Neuronal stem cell (in vitro differentiated cells): ENCODE data around the gene C17orf113.

Source experiments
- DNase-seq: peaks from one replicate; pipeline ENCODE4 v3.0.0-alpha.2; 2013; ENCODE audit warnings: low spot score
- H2AFZ ChIP-seq: one replicate; pipeline ENCODE4 v1.6.1; 2013; ENCODE audit warnings: mild to moderate bottlenecking, low read length, inconsistent platforms
- H2AK5ac ChIP-seq: 2 replicates; pipeline ENCODE4 v1.6.1; 2013; ENCODE audit warnings: low read depth, mild to moderate bottlenecking, inconsistent platforms, low read length, moderate library complexity, mixed read lengths
- H2BK120ac ChIP-seq: 2 replicates; pipeline ENCODE4 v1.6.1; 2013; ENCODE audit warnings: low read depth, mild to moderate bottlenecking, inconsistent platforms, low read length, moderate library complexity, mixed read lengths
- H2BK12ac ChIP-seq: one replicate; pipeline ENCODE4 v1.6.1; 2013; ENCODE audit warnings: low read length, inconsistent platforms
- H2BK15ac ChIP-seq: 2 replicates; pipeline ENCODE4 v1.6.1; 2013; ENCODE audit warnings: mild to moderate bottlenecking, low read length, inconsistent platforms, mixed read lengths
- H2BK5ac ChIP-seq: one replicate; pipeline ENCODE4 v1.6.1; 2013; ENCODE audit warnings: inconsistent platforms, mild to moderate bottlenecking, low read length, moderate library complexity
- H3K14ac ChIP-seq: one replicate; pipeline ENCODE4 v1.6.1; 2013; ENCODE audit warnings: low read length, inconsistent platforms
- H3K18ac ChIP-seq: 2 replicates; pipeline ENCODE4 v1.6.1; 2013; ENCODE audit warnings: low read length, inconsistent platforms
- H3K23ac ChIP-seq: 2 replicates; pipeline ENCODE4 v1.6.1; 2013; ENCODE audit warnings: low read depth, mild to moderate bottlenecking, mixed read lengths, low read length, inconsistent platforms; ENCODE audit not compliant: poor library complexity
- H3K27ac ChIP-seq: replicated peaks from 3 replicates; pipeline ENCODE4 v1.5.1; 2013; ENCODE audit warnings: low read length, inconsistent platforms
- H3K27me3 ChIP-seq, 3 experiments: 2 replicates each; pipeline ENCODE4 v1.6.1; 2013; ENCODE audit warnings: low read length in 3 of 3, mild to moderate bottlenecking in 2 of 3, inconsistent platforms in 1 of 3, low read depth in 1 of 3, mixed read lengths in 1 of 3, moderate library complexity in 1 of 3; ENCODE audit not compliant: control insufficient read depth in 3 of 3, insufficient read depth in 3 of 3
- H3K36me3 ChIP-seq, 2 donors: replicated peaks in 1 of 2; 2 replicates each; pipeline ENCODE4 v1.6.1; 2013; ENCODE audit warnings: low read length in 2 of 2; ENCODE audit not compliant: control insufficient read depth in 2 of 2, insufficient read depth in 2 of 2
- H3K4ac ChIP-seq: 2 replicates; pipeline ENCODE4 v1.6.1; 2013; ENCODE audit warnings: inconsistent platforms, mild to moderate bottlenecking, low read length, moderate library complexity
- H3K4me1 ChIP-seq, 2 donors: 1 replicate in 1 of 2; 2 replicates in 1 of 2; pipeline ENCODE4 v1.6.1; 2013; ENCODE audit warnings: low read length in 2 of 2, low read depth in 1 of 2; ENCODE audit not compliant: control insufficient read depth in 2 of 2, insufficient read depth in 1 of 2
- H3K4me2 ChIP-seq: one replicate; pipeline ENCODE4 v1.6.1; 2013; ENCODE audit warnings: mild to moderate bottlenecking, low read length, inconsistent platforms; ENCODE audit not compliant: insufficient read depth, poor library complexity, severe bottlenecking
- H3K4me3 ChIP-seq, 2 donors: 2 replicates each; pipeline ENCODE4 v1.5.1; 2013; ENCODE audit warnings: low read length in 2 of 2, mild to moderate bottlenecking in 2 of 2, inconsistent platforms in 1 of 2, moderate library complexity in 1 of 2
- H3K79me1 ChIP-seq: one replicate; pipeline ENCODE4 v1.6.1; 2013; ENCODE audit warnings: low read depth, mild to moderate bottlenecking, inconsistent platforms, low read length, moderate library complexity
- H3K9ac ChIP-seq: one replicate; pipeline ENCODE4 v1.6.1; 2013; ENCODE audit warnings: mild to moderate bottlenecking, low read depth, low read length, inconsistent platforms; ENCODE audit not compliant: poor library complexity
- H3K9me3 ChIP-seq, 2 donors: replicated peaks in 1 of 2; 2 replicates each; pipeline versions ENCODE3 to v1.6.1; 2013; ENCODE audit warnings: low read length in 2 of 2, mild to moderate bottlenecking in 2 of 2, inconsistent platforms in 1 of 2, low read depth in 1 of 2, mixed read lengths in 1 of 2, moderate library complexity in 1 of 2; ENCODE audit not compliant: control insufficient read depth in 2 of 2, insufficient read depth in 1 of 2
- H4K8ac ChIP-seq: one replicate; pipeline ENCODE4 v1.6.1; 2013; ENCODE audit warnings: low read depth, mild to moderate bottlenecking, inconsistent platforms, low read length, moderate library complexity
- H4K91ac ChIP-seq: one replicate; pipeline ENCODE4 v1.6.1; 2013; ENCODE audit warnings: low read length, low read depth, mild to moderate bottlenecking, inconsistent platforms; ENCODE audit not compliant: poor library complexity
- WGBS, 2 donors: extraction: QIAGEN DNeasy Blood & Tissue Kit; methylation state at CpG; one replicate each; pipeline ENCODE4 v1.1.7; 2013; ENCODE audit warnings: missing lambda C conversion rate in 2 of 2, mixed read lengths in 1 of 2; ENCODE audit not compliant: insufficient read length in 2 of 2, insufficient replicate concordance in 1 of 2; ENCODE audit errors: extremely low coverage in 2 of 2; 5-methylcytosine and 5-hydroxymethylcytosine counted together

The C17orf113 gene

GRCh38 chr17:42096360-42097111 is 46.1 kb upstream of the C17orf113 start:
- H3K4me3 ChIP-seq: no peak overlapping the region
- no peak overlapping the region for H4K8ac ChIP-seq
- no peak overlapping the region for H3K23ac ChIP-seq
- H3K9me3 ChIP-seq: no peaks in the 10 kb centered on the region
- no peak for DNase-seq
- H2BK15ac ChIP-seq: peak overlapping the region; percentile 40
- H2AK5ac ChIP-seq: peak overlapping the region; percentile 16
- peak overlapping the region; percentile 46 for H3K18ac ChIP-seq
- H2BK12ac ChIP-seq: peak overlapping the region; percentile 0
- no peaks in the 10 kb centered on the region for H3K79me1 ChIP-seq
- no peaks in the 10 kb centered on the region for H3K36me3 ChIP-seq
- peaks cover 5 to 61% (median 19%) of the 10 kb centered on the region in 3 experiments for H3K27me3 ChIP-seq
- no peak overlapping the region for H3K4ac ChIP-seq
- no peak overlapping the region for H3K4me2 ChIP-seq
- WGBS, 2 donors: no CpG with 5 or more reads among the region's 8 CpGs
- H3K14ac ChIP-seq: no peak overlapping the region
- peaks cover 6 to 13% of the 10 kb centered on the region in 2 donors for H3K4me1 ChIP-seq
- no peak overlapping the region for H3K9ac ChIP-seq
- H2BK120ac ChIP-seq: no peak overlapping the region
- no peak overlapping the region for H2BK5ac ChIP-seq
- H2AFZ ChIP-seq: no peak overlapping the region
- H4K91ac ChIP-seq: no peak overlapping the region
- H3K27ac ChIP-seq: no peak overlapping the region

- no peak overlapping the region for H4K8ac ChIP-seq
- H2AFZ ChIP-seq: no peak overlapping the region
- no peak overlapping the region for H2BK5ac ChIP-seq
- WGBS, 2 donors: no CpG with 5 or more reads among the region's 12 CpGs
- H3K4me1 ChIP-seq: peaks cover 6 to 13% of the 10 kb centered on the region in 2 donors
- no peaks in the 10 kb centered on the region for H3K79me1 ChIP-seq
- no peak overlapping the region for H4K91ac ChIP-seq
- DNase-seq: no peak
- H3K27ac ChIP-seq: no peak overlapping the region
- H3K36me3 ChIP-seq: no peaks in the 10 kb centered on the region
- no peak overlapping the region for H3K23ac ChIP-seq
- no peak overlapping the region for H3K4me2 ChIP-seq
- no peak overlapping the region for H2BK15ac ChIP-seq
- H3K18ac ChIP-seq: peak overlapping the region; percentile 48
- no peak overlapping the region for H3K4me3 ChIP-seq
- no peak overlapping the region for H3K4ac ChIP-seq
- no peak overlapping the region for H2BK12ac ChIP-seq
- peaks cover 5 to 58% (median 19%) of the 10 kb centered on the region in 3 experiments for H3K27me3 ChIP-seq
- no peak overlapping the region for H3K9ac ChIP-seq
- no peaks in the 10 kb centered on the region for H3K9me3 ChIP-seq
- no peak overlapping the region for H2BK120ac ChIP-seq
- H3K14ac ChIP-seq: no peak overlapping the region
- peak overlapping the region; percentile 20 for H2AK5ac ChIP-seq
These were observed 44.1 kb upstream of the C17orf113 start for GRCh38 chr17:42094375-42095069.

- Histone ChIP-seq H3K27ac (no peak overlapping the region), H3K4me1 (peaks cover 5 to 11% of the 10 kb centered on the region in 2 donors), H2AFZ (no peak overlapping the region), H3K9ac (no peak overlapping the region), H3K4me3 (no peak overlapping the region), H3K9me3 (no peaks in the 10 kb centered on the region), H3K14ac (no peak overlapping the region), H3K27me3 (peaks cover 5 to 54% (median 16%) of the 10 kb centered on the region in 3 experiments), H4K91ac (no peak overlapping the region), H2BK5ac (no peak overlapping the region), H2BK120ac (no peak overlapping the region), H3K79me1 (no peaks in the 10 kb centered on the region), H3K36me3 (no peaks in the 10 kb centered on the region), H3K4me2 (no peak overlapping the region), H2BK15ac (no peak overlapping the region), H3K4ac (no peak overlapping the region), H3K23ac (no peak overlapping the region), H2BK12ac (no peak overlapping the region), H4K8ac (no peak overlapping the region), H2AK5ac (no peak overlapping the region), H3K18ac (no peak overlapping the region)
- DNase-seq: no peak
- no CpG with 5 or more reads among the region's 6 CpGs for WGBS, 2 donors
These were observed 42.5 kb upstream of the C17orf113 start for GRCh38 chr17:42092939-42093338.
